Stomach (tissue), 4 donors: ENCODE measurements around the gene DENND1B.

Experiments used
- CTCF ChIP-seq, 7 experiments: fragments of 450-650 bp in 4 of 7; fragments of 200-600 bp in 3 of 7; sonication (generic) in 3 of 7; IDR thresholded peaks; one replicate each; pipeline ENCODE4 v1.5.1; 2016 to 2019; ENCODE audit warnings: antibody characterized with exemption in 7 of 7, control low read depth in 2 of 7, mild to moderate bottlenecking in 1 of 7
- EP300 ChIP-seq: sonication (generic); formaldehyde crosslinking; IDR thresholded peaks from one replicate; pipeline ENCODE4 v1.6.1; 2017; ENCODE audit warnings: antibody characterized with exemption

- no peak for TF ChIP-seq CTCF (IDR thresholded peaks at IDR 0.05)
- no peak for TF ChIP-seq EP300
These were observed 197.7 kb downstream of the DENND1B start for GRCh38 chr1:197577580-197577979.
